IMR-90 (cell line): ENCODE results near the gene SLC4A3. TPM values are rescaled to one million over a fixed set of nuclear protein-coding genes. Genes with fewer than 3 reads are reported as not detected.

ENCODE experiments used
- ATAC-seq: fragments of 200-7000 bp; cut with Tn5 transposase; 2 replicates; pipeline ENCODE4 v1.9.1; 2020; ENCODE audit warnings: low read depth, mild to moderate bottlenecking, moderate library complexity
- BruUV-seq: library from RNA; stranded (reverse); fragments of 400-500 nt; replicated peaks from 2 replicates; lab custom pipeline; 2021; lab: Mats Ljungman, UMichigan
- CTCF ChIA-PET: fragments of 300-600 bp; formaldehyde crosslinking; extraction: SDS; loops from one replicate; lab custom pipeline; 2021; ENCODE audit warnings: antibody characterized with exemption; lab: Yijun Ruan, JAX
- POLR2A ChIA-PET: fragments of 300-600 bp; sonication (Branson Sonifier 250); formaldehyde crosslinking; loops from one replicate; lab custom pipeline; 2022; ENCODE audit warnings: antibody characterized with exemption; ENCODE audit not compliant: unreplicated experiment; lab: Charles Lee
- DNase-seq: peaks from one replicate; pipeline ENCODE4 v3.0.0; 2013
- H2AFZ ChIP-seq: replicated peaks from 2 replicates; pipeline ENCODE3; 2013; ENCODE audit warnings: low read length, mild to moderate bottlenecking; ENCODE audit not compliant: poor library complexity
- H2AK5ac ChIP-seq: 2 replicates; pipeline ENCODE4 v1.6.1; 2013; ENCODE audit warnings: low read depth, low read length, inconsistent platforms
- H2AK9ac ChIP-seq: replicated peaks from 2 replicates; pipeline ENCODE3; 2013; ENCODE audit warnings: mild to moderate bottlenecking, low read depth, low read length, moderate library complexity; ENCODE audit not compliant: poor library complexity
- H2BK120ac ChIP-seq: 2 replicates; pipeline ENCODE4 v1.6.1; 2013; ENCODE audit warnings: low read depth, low read length, inconsistent platforms
- H2BK15ac ChIP-seq: 3 replicates; pipeline ENCODE4 v1.6.1; 2013; ENCODE audit warnings: low read depth, low read length, inconsistent platforms
- H2BK20ac ChIP-seq: 2 replicates; pipeline ENCODE4 v1.6.1; 2013; ENCODE audit warnings: low read depth, mild to moderate bottlenecking, inconsistent platforms, low read length, moderate library complexity
- H2BK5ac ChIP-seq: 2 replicates; pipeline ENCODE4 v1.6.1; 2013; ENCODE audit warnings: mild to moderate bottlenecking, low read depth, low read length, inconsistent platforms; ENCODE audit not compliant: poor library complexity, severe bottlenecking
- H3K14ac ChIP-seq: replicated peaks from 2 replicates; pipeline ENCODE4 v1.6.1; 2013; ENCODE audit warnings: low read depth, low read length, inconsistent platforms
- H3K18ac ChIP-seq: 2 replicates; pipeline ENCODE4 v1.6.1; 2013; ENCODE audit warnings: low read depth, low read length, control low read depth
- H3K23ac ChIP-seq: 2 replicates; pipeline ENCODE4 v1.6.1; 2013; ENCODE audit warnings: low read depth, low read length, inconsistent platforms
- H3K27ac ChIP-seq: 2 replicates; pipeline ENCODE4 v1.5.1; 2013; ENCODE audit warnings: mild to moderate bottlenecking, control low read depth, low read length; ENCODE audit not compliant: insufficient read depth
- H3K27me3 ChIP-seq: 2 replicates; pipeline ENCODE4 v1.6.1; 2013; ENCODE audit warnings: low read length; ENCODE audit not compliant: control insufficient read depth, insufficient read depth
- H3K36me3 ChIP-seq: 2 replicates; pipeline ENCODE4 v1.6.1; 2013; ENCODE audit warnings: low read length, mixed read lengths; ENCODE audit not compliant: control insufficient read depth, insufficient read depth
- H3K4ac ChIP-seq: 2 replicates; pipeline ENCODE4 v1.6.1; 2013; ENCODE audit warnings: low read depth, low read length, inconsistent platforms
- H3K4me1 ChIP-seq: 2 replicates; pipeline ENCODE4 v1.6.1; 2013; ENCODE audit warnings: low read length, mixed read lengths; ENCODE audit not compliant: control insufficient read depth, insufficient read depth
- H3K4me2 ChIP-seq: 2 replicates; pipeline ENCODE4 v1.6.1; 2013; ENCODE audit warnings: low read depth, mild to moderate bottlenecking, control low read depth, low read length, moderate library complexity
- H3K4me3 ChIP-seq: 2 replicates; pipeline ENCODE4 v1.5.1; 2013; ENCODE audit warnings: low read depth, mild to moderate bottlenecking, control low read depth, low read length, moderate library complexity; ENCODE audit not compliant: insufficient read depth
- H3K56ac ChIP-seq: 2 replicates; pipeline ENCODE4 v1.6.1; 2013; ENCODE audit warnings: low read length, inconsistent platforms; ENCODE audit not compliant: insufficient read depth; ENCODE audit errors: extremely low read depth
- H3K79me1 ChIP-seq, 2 experiments: 2 replicates each; pipeline ENCODE4 v1.6.1; 2013; ENCODE audit warnings: low read length in 2 of 2, inconsistent platforms in 1 of 2, low read depth in 1 of 2
- H3K9ac ChIP-seq: 2 replicates; pipeline ENCODE4 v1.6.1; 2013; ENCODE audit warnings: low read depth, low read length, control low read depth
- H3K9me1 ChIP-seq: 2 replicates; pipeline ENCODE4 v1.6.1; 2013; ENCODE audit warnings: low read length, inconsistent platforms; ENCODE audit not compliant: insufficient read depth
- H3K9me3 ChIP-seq: 2 replicates; pipeline ENCODE4 v1.6.1; 2013; ENCODE audit warnings: low read length; ENCODE audit not compliant: control insufficient read depth, insufficient read depth
- H4K20me1 ChIP-seq: 2 replicates; pipeline ENCODE4 v1.6.1; 2013; ENCODE audit warnings: low read length, inconsistent platforms; ENCODE audit not compliant: insufficient read depth
- H4K5ac ChIP-seq: 2 replicates; pipeline ENCODE4 v1.6.1; 2013; ENCODE audit warnings: mild to moderate bottlenecking, low read depth, low read length, control low read depth
- H4K8ac ChIP-seq, 2 experiments: 2 replicates each; pipeline ENCODE4 v1.6.1; 2013; ENCODE audit warnings: low read depth in 2 of 2, low read length in 2 of 2, control low read depth in 1 of 2, inconsistent platforms in 1 of 2
- H4K91ac ChIP-seq: 2 replicates; pipeline ENCODE4 v1.6.1; 2013; ENCODE audit warnings: low read depth, low read length, inconsistent platforms; ENCODE audit not compliant: insufficient read depth
- BHLHE40 ChIP-seq: fragments of 150-350 bp; IDR thresholded peaks from 2 replicates; pipeline ENCODE4 v1.6.1; 2016; ENCODE audit warnings: mild to moderate bottlenecking, low read depth, low read length
- CEBPB ChIP-seq: IDR thresholded peaks from 2 replicates; pipeline ENCODE4 v1.6.1; 2012; ENCODE audit warnings: low read depth, low read length, improper control_type of control experiment
- CHD1 ChIP-seq: IDR thresholded peaks from 2 replicates; pipeline ENCODE4 v1.6.1; 2012; ENCODE audit warnings: low read depth, low read length, improper control_type of control experiment
- CTCF ChIP-seq: conservative IDR thresholded peaks from 2 replicates; pipeline ENCODE4 v1.5.1; 2012; ENCODE audit warnings: mild to moderate bottlenecking, low read depth, low read length, improper control_type of control experiment
- ELK1 ChIP-seq: fragments of 150-350 bp; IDR thresholded peaks from 2 replicates; pipeline ENCODE4 v1.6.1; 2016; ENCODE audit warnings: low read depth, mild to moderate bottlenecking, low read length, moderate library complexity, borderline replicate concordance
- FOS ChIP-seq: fragments of 150-350 bp; IDR thresholded peaks from 2 replicates; pipeline ENCODE4 v1.6.1; 2016; ENCODE audit warnings: low read depth, low read length
- MAFK ChIP-seq: IDR thresholded peaks from 2 replicates; pipeline ENCODE4 v1.6.1; 2012; ENCODE audit warnings: low read depth, low read length, improper control_type of control experiment
- MAZ ChIP-seq: IDR thresholded peaks from 2 replicates; pipeline ENCODE4 v1.6.1; 2012; ENCODE audit warnings: low read depth, mild to moderate bottlenecking, low read length, improper control_type of control experiment, moderate library complexity, borderline replicate concordance
- MXI1 ChIP-seq: IDR thresholded peaks from 2 replicates; pipeline ENCODE4 v1.6.1; 2012; ENCODE audit warnings: low read depth, mild to moderate bottlenecking, low read length, moderate library complexity, borderline replicate concordance
- NFE2L2 ChIP-seq: fragments of 150-350 bp; IDR thresholded peaks from 2 replicates; pipeline ENCODE4 v1.6.1; 2016; ENCODE audit warnings: low read depth, mild to moderate bottlenecking, low read length
- POLR2A ChIP-seq: IDR thresholded peaks from 2 replicates; pipeline ENCODE4 v1.6.1; 2012; ENCODE audit warnings: mild to moderate bottlenecking, low read depth, low read length
- RAD21 ChIP-seq: IDR thresholded peaks from 2 replicates; pipeline ENCODE4 v1.6.1; 2012; ENCODE audit warnings: low read length, improper control_type of control experiment
- RCOR1 ChIP-seq: IDR thresholded peaks from 2 replicates; pipeline ENCODE4 v1.6.1; 2012; ENCODE audit warnings: mild to moderate bottlenecking, low read length, improper control_type of control experiment; ENCODE audit not compliant: insufficient replicate concordance
- RFX5 ChIP-seq: IDR thresholded peaks from 2 replicates; pipeline ENCODE4 v1.8.0; 2012; ENCODE audit warnings: low read depth, mild to moderate bottlenecking, low read length, moderate library complexity
- SMC3 ChIP-seq: fragments of 150-350 bp; IDR thresholded peaks from 2 replicates; pipeline ENCODE4 v1.6.1; 2016; ENCODE audit warnings: low read depth, mild to moderate bottlenecking, antibody characterized with exemption, low read length, moderate library complexity
- USF2 ChIP-seq: fragments of 150-350 bp; IDR thresholded peaks from 2 replicates; pipeline ENCODE4 v1.6.1; 2017; ENCODE audit warnings: mild to moderate bottlenecking, antibody characterized with exemption, low read length, low read depth
- WGBS, 2 experiments: methylation state at CpG; one replicate each; pipeline versions ENCODE4 v1.1.5 to v1.1.7; 2013; ENCODE audit warnings: missing lambda C conversion rate in 2 of 2; ENCODE audit not compliant: insufficient read length in 1 of 2; ENCODE audit errors: extremely low coverage in 2 of 2; 5-methylcytosine and 5-hydroxymethylcytosine counted together
- dilution Hi-C: fragments of 300-500 bp; cut with HindIII; formaldehyde crosslinking; loops from one replicate; pipeline ENCODE4 v1.14.3; 2018; ENCODE audit warnings: low sequenced_read_pairs; ENCODE audit not compliant: unreplicated experiment
- in situ Hi-C: fragments of 300-500 bp; cut with MboI; formaldehyde crosslinking; loops from 3 replicates; pipeline ENCODE4 v1.14.3; 2019; ENCODE audit warnings: low sequenced_read_pairs, inconsistent platforms, mixed read lengths
- intact Hi-C: fragments of 100-400 bp; cut with micrococcal nuclease; formaldehyde crosslinking; loops from 2 replicates; pipeline ENCODE4 v1.10.0; 2022
- polyA plus RNA-seq, 3 experiments: library from polyadenylated mRNA; depleted of rRNA; stranded (reverse); fragments of >200 nt; gene quantifications; 2 replicates each; pipeline ENCODE4 v1.2.3, GENCODE V29; 2012; ENCODE audit warnings: low replicate concordance in 1 of 3
- total RNA-seq: library from RNA; depleted of rRNA; stranded (reverse); fragments of >200 nt; gene quantifications from 2 replicates; pipeline ENCODE4 v1.2.3, GENCODE V29; 2012

Gene SLC4A3
- total and polyA plus RNA-seq, 2 of the 4 experiments (the other 2 are of a cell fraction), result 0.90 to 6.1 TPM

GRCh38 chr2:219671279-219671678 lies 43.8 kb downstream of the SLC4A3 start:
- Histone ChIP-seq H2BK5ac (no peak overlapping the region), H3K27me3 (peaks cover 58% of the 10 kb centered on the region), H2BK120ac (no peak overlapping the region), H3K36me3 (no peaks in the 10 kb centered on the region), H3K23ac (no peak overlapping the region), H2BK15ac (no peak overlapping the region), H4K8ac (no peak overlapping the region), H2BK20ac (no peak overlapping the region), H4K5ac (no peak overlapping the region), H3K4me2 (no peak overlapping the region), H3K56ac (no peak overlapping the region), H2AK9ac (no peak overlapping the region), H3K9me1 (no peaks in the 10 kb centered on the region), H3K4me3 (no peak overlapping the region), H3K14ac (no peak overlapping the region), H3K4ac (no peak overlapping the region), H3K27ac (no peak overlapping the region), H4K91ac (no peak overlapping the region), H2AK5ac (no peak overlapping the region), H3K4me1 (no peaks in the 10 kb centered on the region), H3K9me3 (no peaks in the 10 kb centered on the region), H3K9ac (no peak overlapping the region), H3K18ac (no peak overlapping the region), H2AFZ (no peak overlapping the region), H4K20me1 (no peaks in the 10 kb centered on the region), H3K79me1 (no peaks in the 10 kb centered on the region)
- ATAC-seq (no peak), DNase-seq (no peak)
- BruUV-seq, result no TSS peak
- no CpG with 5 or more reads among the region's 5 CpGs for WGBS, 2 experiments
- intact Hi-C loops (no loop called here), dilution Hi-C loops (no loop called here), in situ Hi-C loops (no loop called here)
- TF ChIP-seq RFX5 (no peak), SMC3 (no peak), NFE2L2 (no peak), CTCF (no peak), FOS (no peak), USF2 (no peak), ELK1 (no peak), MXI1 (no peak), CHD1 (no peak), BHLHE40 (no peak), RCOR1 (no peak), CEBPB (no peak), MAZ (no peak), POLR2A (no peak), MAFK (no peak), RAD21 (no peak)
- POLR2A ChIA-PET, result no interaction called here
- CTCF ChIA-PET, result interaction anchor here (1.5 kb wide), 1 partner anchor 19 kb away, joined by 5 read pairs; no protein-coding TSS in a partner anchor
